Mesodermal cell (in vitro differentiated cells): ENCODE measurements around the gene CTBP1.

ENCODE experiments used
- H3K27ac ChIP-seq: 2 replicates; pipeline ENCODE4 v1.7.0; 2013; ENCODE audit warnings: mild to moderate bottlenecking, low read depth, low read length, moderate library complexity; ENCODE audit not compliant: severe bottlenecking
- H3K36me3 ChIP-seq: 2 replicates; pipeline ENCODE4 v1.7.1; 2013; ENCODE audit warnings: mild to moderate bottlenecking, low read length, moderate library complexity; ENCODE audit not compliant: control insufficient read depth, insufficient read depth
- H3K4me1 ChIP-seq: one replicate; pipeline ENCODE4 v1.7.1; 2013; ENCODE audit warnings: mild to moderate bottlenecking, low read length; ENCODE audit not compliant: insufficient read depth, control insufficient read depth, poor library complexity, severe bottlenecking
- H3K4me3 ChIP-seq: 2 replicates; pipeline ENCODE4 v1.7.0; 2013; ENCODE audit warnings: low read length, control low read depth, mild to moderate bottlenecking; ENCODE audit not compliant: insufficient read depth, poor library complexity, severe bottlenecking; ENCODE audit errors: extremely low read depth
- H3K9me3 ChIP-seq: 2 replicates; pipeline ENCODE4 v1.7.1; 2013; ENCODE audit warnings: mild to moderate bottlenecking, low read length, moderate library complexity; ENCODE audit not compliant: control insufficient read depth
- WGBS, 2 experiments: methylation state at CpG; one replicate each; pipeline ENCODE4 v1.1.5; 2013; ENCODE audit warnings: missing lambda C conversion rate in 2 of 2; ENCODE audit not compliant: insufficient coverage in 2 of 2; 5-methylcytosine and 5-hydroxymethylcytosine counted together

Gene CTBP1

GRCh38 chr4:1168191-1169101, 80.5 kb downstream of the CTBP1 start:
- peaks cover 7% of the 10 kb centered on the region for H3K4me1 ChIP-seq
- H3K27ac ChIP-seq = no peak overlapping the region
- H3K9me3 ChIP-seq = no peaks in the 10 kb centered on the region
- no peaks in the 10 kb centered on the region for H3K36me3 ChIP-seq
- H3K4me3 ChIP-seq = peak overlapping the region; percentile 51
- 81 to 84% methylated on average over 17 to 18 of the region's 21 CpGs for WGBS, 2 experiments

- Histone ChIP-seq H3K36me3 (no peaks in the 10 kb centered on the region), H3K9me3 (no peaks in the 10 kb centered on the region), H3K27ac (peak overlapping the region; percentile 37), H3K4me1 (peaks cover 7% of the 10 kb centered on the region), H3K4me3 (peak overlapping the region; percentile 51)
- 2 to 4% methylated on average over 39 to 50 of the region's 51 CpGs for WGBS, 2 experiments
Observed at GRCh38 chr4:1167244-1167949, 81.5 kb downstream of the CTBP1 start.

- peak overlapping the region; percentile 51 for H3K4me3 ChIP-seq
- no peaks in the 10 kb centered on the region for H3K9me3 ChIP-seq
- 69% methylated on average over 16 to 23 of the region's 24 CpGs for WGBS, 2 experiments
- no peak overlapping the region for H3K27ac ChIP-seq
- H3K36me3 ChIP-seq = no peaks in the 10 kb centered on the region
- H3K4me1 ChIP-seq = peaks cover 5% of the 10 kb centered on the region
Observed at GRCh38 chr4:1166509-1167243, 82.3 kb downstream of the CTBP1 start.

- no peaks in the 10 kb centered on the region for H3K36me3 ChIP-seq
- no peak overlapping the region for H3K27ac ChIP-seq
- H3K9me3 ChIP-seq = no peaks in the 10 kb centered on the region
- 78 to 88% methylated on average over 13 of the region's 13 CpGs for WGBS, 2 experiments
- no peak overlapping the region for H3K4me3 ChIP-seq
- no peaks in the 10 kb centered on the region for H3K4me1 ChIP-seq
Observed at GRCh38 chr4:1164956-1165545, 83.9 kb downstream of the CTBP1 start.

GRCh38 chr4:1164444-1164843, 84.5 kb downstream of the CTBP1 start:
- H3K4me3 ChIP-seq = no peak overlapping the region
- H3K36me3 ChIP-seq = no peaks in the 10 kb centered on the region
- WGBS, 2 experiments = 89 to 100% methylated on average over 5 of the region's 5 CpGs
- H3K27ac ChIP-seq = no peak overlapping the region
- no peaks in the 10 kb centered on the region for H3K4me1 ChIP-seq
- H3K9me3 ChIP-seq = no peaks in the 10 kb centered on the region

GRCh38 chr4:1164040-1164439, 84.9 kb downstream of the CTBP1 start:
- 90 to 100% methylated on average over 1 to 3 of the region's 4 CpGs for WGBS, 2 experiments
- H3K9me3 ChIP-seq = peaks cover under 1% of the 10 kb centered on the region
- no peaks in the 10 kb centered on the region for H3K4me1 ChIP-seq
- no peak overlapping the region for H3K4me3 ChIP-seq
- H3K27ac ChIP-seq = no peak overlapping the region
- no peaks in the 10 kb centered on the region for H3K36me3 ChIP-seq
